Glomerular visceral epithelial cell (primary cell): ENCODE results near the gene GPC6.

Source experiments
- DNase-seq: peaks from one replicate; pipeline ENCODE4 v3.0.0-alpha.2; 2016; ENCODE audit errors: extremely low spot score

GPC6 gene

GRCh38 chr13:93732186-93732585, 505.6 kb downstream of the GPC6 start:
- DNase-seq: no peak

- no peak for DNase-seq
Observed at GRCh38 chr13:93736081-93736480, 509.5 kb downstream of the GPC6 start.

- DNase-seq: no peak
Observed at GRCh38 chr13:93736909-93737308, 510.3 kb downstream of the GPC6 start.

GRCh38 chr13:93740334-93740733, 513.7 kb downstream of the GPC6 start:
- DNase-seq: no peak

GRCh38 chr13:93744033-93744432, 517.4 kb downstream of the GPC6 start:
- no peak for DNase-seq

GRCh38 chr13:93744886-93745285, 518.3 kb downstream of the GPC6 start:
- DNase-seq: no peak

GRCh38 chr13:93745884-93746283, 519.3 kb downstream of the GPC6 start:
- no peak for DNase-seq

GRCh38 chr13:93746589-93746988, 520.0 kb downstream of the GPC6 start:
- no peak for DNase-seq

- DNase-seq: no peak
Observed at GRCh38 chr13:93750676-93751075, 524.1 kb downstream of the GPC6 start.

GRCh38 chr13:93751117-93751516, 524.5 kb downstream of the GPC6 start:
- DNase-seq: no peak

GRCh38 chr13:93752541-93752940, 525.9 kb downstream of the GPC6 start:
- DNase-seq: no peak

- no peak for DNase-seq
Observed at GRCh38 chr13:93753639-93754038, 527.0 kb downstream of the GPC6 start.

- DNase-seq: no peak
Observed at GRCh38 chr13:93755341-93755740, 528.7 kb downstream of the GPC6 start.

GRCh38 chr13:93758575-93758974, 532.0 kb downstream of the GPC6 start:
- DNase-seq: peak; percentile 13

- DNase-seq: no peak
Observed at GRCh38 chr13:93762708-93763426, 536.3 kb downstream of the GPC6 start.

- DNase-seq: no peak
Observed at GRCh38 chr13:93765062-93765461, 538.5 kb downstream of the GPC6 start.

GRCh38 chr13:93765811-93766210, 539.2 kb downstream of the GPC6 start:
- no peak for DNase-seq

GRCh38 chr13:93766719-93767118, 540.1 kb downstream of the GPC6 start:
- DNase-seq: no peak

- no peak for DNase-seq
Observed at GRCh38 chr13:93767180-93767916, 540.7 kb downstream of the GPC6 start.

- peak; percentile 45 for DNase-seq
Observed at GRCh38 chr13:93767917-93768409, 541.4 kb downstream of the GPC6 start.

- DNase-seq: no peak
Observed at GRCh38 chr13:93769101-93769500, 542.5 kb downstream of the GPC6 start.

GRCh38 chr13:93769607-93770006, 543.0 kb downstream of the GPC6 start:
- DNase-seq: no peak

GRCh38 chr13:93771227-93771626, 544.6 kb downstream of the GPC6 start:
- no peak for DNase-seq
